ENCODE data around the gene FAM13C.

DNA sequence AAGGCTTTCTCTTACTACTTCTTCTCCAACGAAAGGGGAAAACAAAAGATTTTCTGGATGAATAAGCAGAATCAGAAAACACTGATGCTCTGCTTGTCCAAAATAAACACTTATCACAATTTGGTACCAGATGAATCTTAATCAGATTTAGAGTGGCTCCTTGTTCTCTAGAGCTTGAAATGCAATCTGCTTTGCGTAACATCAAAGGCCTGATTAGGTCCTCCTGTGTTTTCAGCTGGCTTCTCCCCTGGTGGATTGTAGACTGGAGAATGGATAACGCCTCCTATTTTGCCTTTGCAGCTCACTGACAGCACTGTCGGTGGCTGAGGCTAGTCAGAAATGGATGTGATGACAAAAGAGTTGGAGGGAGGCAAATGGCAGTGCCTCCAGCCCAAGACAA is 91.2 kb downstream of the FAM13C start:
- TF ChIP-seq EP300 (IDR thresholded peaks at IDR 0.05; ENCODE audit: borderline replicate concordance) (no peak), CREB1 (IDR thresholded peaks at IDR 0.05; ENCODE audit: low read depth) (no peak)

Data from Ishikawa (cell line).